SU-DHL-6 (cell line): ENCODE results near the gene BANF2.

Experiments
- CTCF ChIP-seq: fragments of 200-600 bp; sonication (generic); IDR thresholded peaks from one replicate; pipeline ENCODE4 v1.5.1; 2017; ENCODE audit warnings: antibody characterized with exemption, mild to moderate bottlenecking, low read length, moderate library complexity; ENCODE audit not compliant: insufficient read depth, poor library complexity, severe bottlenecking
- EZH2phosphoT487 ChIP-seq: fragments of 200-600 bp; sonication (generic), shearing (Covaris generic); conservative IDR thresholded peaks from 2 replicates; pipeline ENCODE4 v1.6.1; 2018; ENCODE audit warnings: mild to moderate bottlenecking, antibody characterized with exemption, low read length, moderate library complexity, mixed read lengths

DNA sequence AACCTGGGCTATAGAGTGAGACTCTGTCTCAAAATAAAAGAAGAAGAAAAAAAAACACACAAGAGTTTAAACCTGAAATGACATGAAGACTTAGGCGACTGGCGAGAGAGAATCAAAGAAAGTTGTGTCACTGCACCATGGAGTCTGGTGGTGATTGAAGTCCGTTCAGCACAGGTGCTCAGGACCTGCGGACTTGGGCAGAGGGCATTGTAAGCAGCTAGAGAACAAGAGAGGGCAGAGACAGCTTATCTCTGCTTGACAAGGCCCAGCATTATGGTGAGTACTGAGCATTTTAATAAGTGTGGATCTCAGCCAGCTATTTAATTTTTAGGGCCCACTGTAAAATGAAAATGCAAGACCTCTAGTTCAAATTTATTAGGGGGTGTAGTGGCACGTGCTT lies 31.5 kb downstream of the BANF2 start:
- TF ChIP-seq CTCF (no peak), EZH2phosphoT487 (no peak)
